Memory B cell (primary cell): ENCODE results near the gene C1orf226.
"Not testable (repeated sequence)": the region's sequence is repeated elsewhere in the genome, so short reads cannot be mapped to it uniquely, and the experiment has no call there.

Source experiments
- ATAC-seq: fragments of 150-1000 bp; cut with Tn5 transposase; 2 replicates; pipeline ENCODE4 v1.10.0; 2021; ENCODE audit warnings: low read depth, mild to moderate bottlenecking, moderate library complexity
- DNase-seq, 2 donors: peaks; one replicate each; pipeline ENCODE4 v3.0.0; 2022; ENCODE audit warnings: low spot score in 2 of 2
- H3K27ac Mint-ChIP-seq: one replicate; pipeline ENCODE4 v1.8.0; 2022; ENCODE audit warnings: mild to moderate bottlenecking, moderate library complexity, mixed read lengths
- H3K27me3 Mint-ChIP-seq: one replicate; pipeline ENCODE4 v1.8.0; 2022; ENCODE audit warnings: mixed read lengths
- H3K36me3 Mint-ChIP-seq: one replicate; pipeline ENCODE4 v1.8.0; 2022; ENCODE audit warnings: mild to moderate bottlenecking, mixed read lengths
- H3K4me1 Mint-ChIP-seq: one replicate; pipeline ENCODE4 v1.8.0; 2022; ENCODE audit warnings: mixed read lengths
- H3K4me3 Mint-ChIP-seq: one replicate; pipeline ENCODE4 v1.8.0; 2022; ENCODE audit warnings: mild to moderate bottlenecking, moderate library complexity, mixed read lengths
- H3K9me3 Mint-ChIP-seq: one replicate; pipeline ENCODE4 v1.8.0; 2022; ENCODE audit warnings: mixed read lengths

Gene C1orf226

GRCh38 chr1:162381383-162381782 lies at the start of gene C1orf226:
Gene C1orf226 (plus strand): TSS chr1:162381728. CDS start chr1:162381902, 174 bp downstream.
- H3K27me3 Mint-ChIP-seq = peaks cover 10% of the 10 kb centered on the region
- H3K27ac Mint-ChIP-seq = no peak within 1 kb of the TSS
- no peak within 1 kb of the TSS for H3K4me3 Mint-ChIP-seq
- ATAC-seq (no peak), DNase-seq (no peak)
- H3K36me3 Mint-ChIP-seq = no peaks in the 10 kb centered on the region
- no peaks in the 10 kb centered on the region for H3K4me1 Mint-ChIP-seq
- H3K9me3 Mint-ChIP-seq = no peaks in the 10 kb centered on the region

- Mint-ChIP-seq H3K27ac (no peak overlapping the region), H3K36me3 (no peaks in the 10 kb centered on the region), H3K9me3 (no peaks in the 10 kb centered on the region), H3K4me1 (no peaks in the 10 kb centered on the region), H3K27me3 (peaks cover 9% of the 10 kb centered on the region), H3K4me3 (no peak overlapping the region)
- ATAC-seq (no peak), DNase-seq (no peak)
These were observed 47.5 kb upstream of the C1orf226 start for GRCh38 chr1:162333991-162334390.

GRCh38 chr1:162335126-162335525 lies 46.4 kb upstream of the C1orf226 start:
- peaks cover 9% of the 10 kb centered on the region for H3K27me3 Mint-ChIP-seq
- H3K27ac Mint-ChIP-seq = no peak overlapping the region
- ATAC-seq (no peak), DNase-seq (no peak)
- no peaks in the 10 kb centered on the region for H3K4me1 Mint-ChIP-seq
- H3K4me3 Mint-ChIP-seq = no peak overlapping the region
- no peaks in the 10 kb centered on the region for H3K9me3 Mint-ChIP-seq
- no peaks in the 10 kb centered on the region for H3K36me3 Mint-ChIP-seq

DNA sequence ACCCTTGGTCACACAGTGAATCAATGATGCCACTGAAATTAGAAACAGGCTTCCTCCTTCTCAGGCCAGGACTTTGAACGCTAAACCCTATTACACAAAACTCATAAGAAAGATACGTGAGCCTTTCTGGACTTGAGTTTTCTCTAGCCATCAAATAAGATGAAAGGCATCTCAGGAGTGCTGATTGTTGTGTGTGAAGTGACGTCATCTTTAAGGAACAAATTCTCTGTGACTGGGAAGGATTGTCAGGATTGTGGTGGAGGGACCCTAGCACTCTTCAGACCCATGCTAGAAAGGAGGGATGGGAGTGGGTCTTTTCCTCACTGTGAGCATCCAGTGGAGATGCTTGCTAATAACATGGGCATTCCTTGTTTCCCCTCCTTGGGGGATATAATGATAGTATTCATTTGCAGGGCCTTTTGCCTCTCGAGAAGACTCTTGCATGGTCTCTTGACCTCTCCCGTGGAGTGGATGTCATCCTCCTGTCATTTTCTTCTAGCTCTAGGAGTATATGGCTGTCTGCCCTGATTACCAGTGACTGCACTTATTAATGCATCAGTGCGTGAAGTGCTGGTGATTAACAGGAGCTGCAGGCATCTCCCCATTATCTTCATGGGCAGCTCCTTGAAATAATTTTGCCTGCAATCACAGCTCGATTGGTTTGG lies 44.8 kb upstream of the C1orf226 start:
- Mint-ChIP-seq H3K4me3 (no peak overlapping the region), H3K27me3 (peaks cover 4% of the 10 kb centered on the region), H3K4me1 (no peaks in the 10 kb centered on the region), H3K36me3 (no peaks in the 10 kb centered on the region), H3K9me3 (no peaks in the 10 kb centered on the region), H3K27ac (no peak overlapping the region)
- DNase-seq (no peak), ATAC-seq (no peak)

DNA sequence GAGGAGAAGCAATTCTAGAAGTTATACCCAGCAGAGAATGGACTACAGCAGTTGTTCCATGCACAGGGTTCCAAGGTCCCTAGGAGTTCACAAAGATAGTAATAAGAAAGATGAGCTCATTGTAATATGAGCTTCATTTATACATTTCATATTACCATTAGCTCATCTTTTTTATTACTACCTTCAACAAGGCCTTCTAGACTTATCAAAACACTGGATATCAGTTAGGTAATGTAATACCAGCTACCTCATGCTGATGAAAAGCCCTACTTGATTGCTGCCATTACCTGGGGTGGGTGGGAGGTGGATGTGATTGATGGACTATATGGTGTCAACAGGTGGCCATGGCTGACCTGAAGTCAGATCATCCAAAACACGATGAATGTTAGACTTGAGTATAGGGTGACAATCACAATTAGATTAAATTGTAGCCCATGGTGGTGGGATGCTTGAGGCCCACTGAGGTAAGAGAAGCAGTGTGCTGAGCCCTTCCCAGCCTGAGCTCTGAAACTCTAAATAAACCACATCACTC lies 39.0 kb upstream of the C1orf226 start:
- no peaks in the 10 kb centered on the region for H3K9me3 Mint-ChIP-seq

DNA sequence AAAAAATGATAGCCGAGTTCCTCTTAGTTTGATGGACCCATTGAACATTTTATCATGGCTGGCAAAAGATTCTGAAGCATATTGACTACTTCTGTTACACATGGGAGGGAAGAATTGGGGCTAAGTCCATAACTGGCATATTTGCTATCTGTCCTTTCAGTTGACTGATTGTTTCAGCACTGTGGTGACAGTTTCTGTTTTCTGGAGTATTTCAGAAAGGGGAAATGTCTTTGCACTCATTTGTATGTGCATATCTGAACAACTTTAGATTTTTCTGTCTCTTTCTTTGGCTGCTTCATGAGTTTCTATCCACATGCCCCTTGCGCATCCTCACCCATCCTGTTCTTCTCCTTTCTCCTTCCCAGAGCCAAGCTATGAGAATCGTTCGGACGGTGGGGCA lies 38.1 kb upstream of the C1orf226 start:
- Mint-ChIP-seq H3K27ac (no peak overlapping the region), H3K4me3 (no peak overlapping the region), H3K4me1 (no peaks in the 10 kb centered on the region), H3K36me3 (no peaks in the 10 kb centered on the region), H3K9me3 (no peaks in the 10 kb centered on the region), H3K27me3 (peaks cover 2% of the 10 kb centered on the region)
- ATAC-seq (no peak), DNase-seq (no peak)

More for the DNA sequence above, 39.0 kb upstream of the C1orf226 start:
- no peak overlapping the region for H3K27ac Mint-ChIP-seq
- H3K27me3 Mint-ChIP-seq = peaks cover 2% of the 10 kb centered on the region
- no peak for ATAC-seq
- H3K4me1 Mint-ChIP-seq = no peaks in the 10 kb centered on the region
- H3K4me3 Mint-ChIP-seq = no peak overlapping the region
- H3K36me3 Mint-ChIP-seq = no peaks in the 10 kb centered on the region
- DNase-seq = no peak

DNA sequence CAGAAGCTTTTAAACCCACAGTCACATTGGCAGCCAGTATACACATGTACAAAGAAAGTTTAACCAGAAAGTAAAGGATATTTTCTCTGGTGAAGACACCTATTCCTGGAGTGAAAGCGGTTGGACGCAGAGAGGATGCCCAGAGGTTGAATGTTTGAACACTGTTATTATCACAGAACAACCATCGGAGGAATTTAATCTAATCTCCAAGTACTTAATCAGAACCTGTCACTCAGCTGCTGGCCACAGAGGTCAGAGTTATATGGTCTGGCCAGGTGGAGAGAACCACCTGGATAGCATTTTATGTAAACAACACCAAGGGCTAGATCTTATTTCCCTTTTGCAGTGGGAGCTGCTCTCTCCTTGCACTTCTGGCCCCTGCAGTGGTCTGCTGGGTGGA lies 34.2 kb upstream of the C1orf226 start:
- Mint-ChIP-seq H3K4me1 (no peaks in the 10 kb centered on the region), H3K9me3 (no peaks in the 10 kb centered on the region), H3K27ac (no peak overlapping the region), H3K4me3 (no peak overlapping the region), H3K36me3 (no peaks in the 10 kb centered on the region), H3K27me3 (peaks cover 4% of the 10 kb centered on the region)
- DNase-seq (no peak), ATAC-seq (no peak)

GRCh38 chr1:162349635-162350330 lies 31.7 kb upstream of the C1orf226 start:
- Mint-ChIP-seq H3K27ac (no peak overlapping the region), H3K4me1 (no peaks in the 10 kb centered on the region), H3K4me3 (no peak overlapping the region), H3K9me3 (no peaks in the 10 kb centered on the region), H3K36me3 (no peaks in the 10 kb centered on the region), H3K27me3 (peaks cover 6% of the 10 kb centered on the region)
- no peak for ATAC-seq
- DNase-seq = no peak

DNA sequence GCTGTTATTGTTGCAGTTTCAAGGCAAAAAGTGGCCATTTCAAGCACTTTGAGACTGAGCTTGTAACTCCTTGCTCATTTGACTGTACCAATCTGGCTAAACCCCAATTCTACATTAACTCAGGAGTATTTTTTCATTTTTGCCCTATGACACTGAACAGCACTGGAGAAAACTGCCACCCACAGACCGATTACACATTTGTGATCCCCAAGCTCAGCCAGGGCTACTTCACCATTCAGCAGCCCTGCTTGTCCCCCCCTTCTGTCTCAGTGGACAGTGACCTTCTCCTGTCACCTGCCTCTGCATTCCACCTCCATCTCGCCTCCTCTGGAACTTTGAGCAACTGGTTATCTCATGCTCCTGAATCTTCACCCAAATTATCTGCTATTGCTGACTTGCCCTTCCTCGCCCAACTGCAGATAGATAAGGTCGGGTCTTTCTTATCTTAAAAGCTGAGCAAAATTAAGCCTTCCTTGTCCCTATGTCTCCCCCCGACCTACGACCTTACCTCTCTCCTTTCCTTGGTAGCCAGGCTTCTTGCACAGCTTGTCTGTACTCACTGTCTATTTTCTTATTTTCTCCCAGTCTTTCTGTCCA lies 30.2 kb upstream of the C1orf226 start:
- H3K4me1 Mint-ChIP-seq = no peaks in the 10 kb centered on the region
- no peak for ATAC-seq
- no peak overlapping the region for H3K4me3 Mint-ChIP-seq
- no peak overlapping the region for H3K27ac Mint-ChIP-seq
- DNase-seq = no peak
- no peaks in the 10 kb centered on the region for H3K36me3 Mint-ChIP-seq
- no peaks in the 10 kb centered on the region for H3K9me3 Mint-ChIP-seq
- H3K27me3 Mint-ChIP-seq = peaks cover 9% of the 10 kb centered on the region

DNA sequence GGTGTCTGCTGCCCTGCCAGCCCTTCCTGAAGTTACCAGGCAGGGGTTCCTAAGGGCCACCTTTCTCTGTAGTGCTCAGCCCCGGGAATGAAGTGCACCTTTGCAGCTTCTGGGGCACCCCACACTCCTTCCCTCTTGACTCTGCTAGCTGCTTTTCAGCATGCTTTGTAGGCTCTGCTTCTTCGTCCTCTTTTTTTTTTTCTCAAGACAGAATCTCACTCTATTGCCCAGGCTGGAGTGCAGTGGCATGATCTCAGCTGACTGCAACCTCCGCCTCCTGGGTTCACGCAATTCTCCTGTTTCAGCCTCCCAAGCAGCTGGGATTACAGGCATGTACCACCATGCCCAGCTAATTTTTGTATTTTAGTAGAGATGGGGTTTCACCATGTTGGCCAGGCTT lies 29.7 kb upstream of the C1orf226 start:
- not testable (repeated sequence) for H3K27me3 Mint-ChIP-seq, ATAC-seq, H3K4me1 Mint-ChIP-seq, DNase-seq, H3K4me3 Mint-ChIP-seq, H3K27ac Mint-ChIP-seq, H3K36me3 Mint-ChIP-seq, H3K9me3 Mint-ChIP-seq

- H3K4me3 Mint-ChIP-seq = no peak overlapping the region
- DNase-seq = no peak
- ATAC-seq = no peak
- peaks cover 15% of the 10 kb centered on the region for H3K27me3 Mint-ChIP-seq
- no peaks in the 10 kb centered on the region for H3K4me1 Mint-ChIP-seq
- no peak overlapping the region for H3K27ac Mint-ChIP-seq
- H3K36me3 Mint-ChIP-seq = no peaks in the 10 kb centered on the region
- no peaks in the 10 kb centered on the region for H3K9me3 Mint-ChIP-seq
These were observed 28.4 kb upstream of the C1orf226 start for GRCh38 chr1:162353078-162353477.

DNA sequence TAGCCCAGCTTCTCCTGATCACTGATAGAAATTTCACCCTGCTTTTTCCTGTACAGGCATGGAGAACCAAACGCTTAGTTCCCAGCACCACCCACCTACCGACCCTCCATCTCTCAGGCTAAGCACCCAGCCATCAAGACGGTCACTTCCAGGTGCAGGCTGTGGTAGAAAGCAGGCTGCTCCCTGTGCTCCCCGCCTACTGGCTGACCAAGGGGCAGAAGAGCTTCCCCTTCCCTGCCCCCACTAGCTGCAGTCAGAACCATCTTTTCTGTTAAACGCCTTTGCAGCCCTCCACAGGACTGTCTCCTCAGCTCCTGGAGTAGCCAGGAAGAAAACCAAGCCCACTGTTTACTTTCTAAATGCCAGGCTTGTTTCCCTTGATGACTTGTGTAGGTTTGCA lies 27.8 kb upstream of the C1orf226 start:
- ATAC-seq = no peak
- H3K27me3 Mint-ChIP-seq = peaks cover 15% of the 10 kb centered on the region
- H3K27ac Mint-ChIP-seq = no peak overlapping the region

GRCh38 chr1:162357681-162358266 lies 23.8 kb upstream of the C1orf226 start:
- Mint-ChIP-seq H3K9me3 (no peaks in the 10 kb centered on the region), H3K4me1 (no peaks in the 10 kb centered on the region), H3K4me3 (no peak overlapping the region), H3K36me3 (no peaks in the 10 kb centered on the region), H3K27me3 (peaks cover 14% of the 10 kb centered on the region), H3K27ac (no peak overlapping the region)
- no peak for ATAC-seq
- no peak for DNase-seq

More for the DNA sequence above, 27.8 kb upstream of the C1orf226 start:
- Mint-ChIP-seq H3K9me3 (no peaks in the 10 kb centered on the region), H3K4me1 (no peaks in the 10 kb centered on the region), H3K36me3 (no peaks in the 10 kb centered on the region), H3K4me3 (no peak overlapping the region)
- no peak for DNase-seq

- Mint-ChIP-seq H3K27me3 (peaks cover 18% of the 10 kb centered on the region), H3K9me3 (no peaks in the 10 kb centered on the region), H3K4me1 (no peaks in the 10 kb centered on the region), H3K4me3 (no peak overlapping the region), H3K36me3 (no peaks in the 10 kb centered on the region), H3K27ac (no peak overlapping the region)
- no peak for DNase-seq
- ATAC-seq = no peak
These were observed 22.6 kb upstream of the C1orf226 start for GRCh38 chr1:162358928-162359327.
